ENCODE data around the gene XRRA1. TPM values are rescaled to one million over a fixed set of nuclear protein-coding genes. Genes with fewer than 3 reads are reported as not detected.

XRRA1 gene, protein sequence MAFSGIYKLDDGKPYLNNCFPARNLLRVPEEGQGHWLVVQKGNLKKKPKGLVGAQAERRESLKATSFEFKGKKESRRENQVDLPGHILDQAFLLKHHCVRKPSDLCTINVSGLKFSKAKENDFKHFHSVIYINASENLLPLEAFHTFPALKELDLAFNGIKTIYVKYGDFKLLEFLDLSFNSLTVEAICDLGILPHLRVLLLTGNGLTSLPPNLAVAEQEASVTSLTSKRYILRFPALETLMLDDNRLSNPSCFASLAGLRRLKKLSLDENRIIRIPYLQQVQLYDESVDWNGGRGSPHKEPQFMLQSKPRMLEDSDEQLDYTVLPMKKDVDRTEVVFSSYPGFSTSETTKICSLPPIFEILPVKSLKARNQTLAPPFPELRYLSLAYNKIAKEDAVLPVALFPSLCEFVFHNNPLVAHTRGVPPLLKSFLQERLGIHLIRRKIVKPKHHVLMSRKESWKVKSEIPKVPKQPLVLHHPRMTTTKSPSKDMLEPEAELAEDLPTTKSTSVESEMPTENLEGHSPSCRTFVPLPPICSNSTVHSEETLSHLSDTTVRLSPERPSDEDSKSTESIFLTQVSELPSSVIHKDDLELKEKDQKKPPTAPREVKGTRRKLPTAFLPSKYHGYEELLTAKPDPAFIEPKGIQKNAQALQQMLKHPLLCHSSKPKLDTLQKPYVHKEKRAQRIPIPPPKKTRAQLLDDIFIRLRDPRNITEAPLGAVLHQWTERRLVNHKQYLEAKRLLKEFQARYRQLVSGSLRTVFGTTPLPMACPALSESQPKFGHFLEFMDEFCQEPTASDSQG
- 4.9 to 6.9 TPM (median 6.4 TPM) in 5 replicates for total RNA-seq (2022; extraction: Qiagen RNA extraction)

DNA sequence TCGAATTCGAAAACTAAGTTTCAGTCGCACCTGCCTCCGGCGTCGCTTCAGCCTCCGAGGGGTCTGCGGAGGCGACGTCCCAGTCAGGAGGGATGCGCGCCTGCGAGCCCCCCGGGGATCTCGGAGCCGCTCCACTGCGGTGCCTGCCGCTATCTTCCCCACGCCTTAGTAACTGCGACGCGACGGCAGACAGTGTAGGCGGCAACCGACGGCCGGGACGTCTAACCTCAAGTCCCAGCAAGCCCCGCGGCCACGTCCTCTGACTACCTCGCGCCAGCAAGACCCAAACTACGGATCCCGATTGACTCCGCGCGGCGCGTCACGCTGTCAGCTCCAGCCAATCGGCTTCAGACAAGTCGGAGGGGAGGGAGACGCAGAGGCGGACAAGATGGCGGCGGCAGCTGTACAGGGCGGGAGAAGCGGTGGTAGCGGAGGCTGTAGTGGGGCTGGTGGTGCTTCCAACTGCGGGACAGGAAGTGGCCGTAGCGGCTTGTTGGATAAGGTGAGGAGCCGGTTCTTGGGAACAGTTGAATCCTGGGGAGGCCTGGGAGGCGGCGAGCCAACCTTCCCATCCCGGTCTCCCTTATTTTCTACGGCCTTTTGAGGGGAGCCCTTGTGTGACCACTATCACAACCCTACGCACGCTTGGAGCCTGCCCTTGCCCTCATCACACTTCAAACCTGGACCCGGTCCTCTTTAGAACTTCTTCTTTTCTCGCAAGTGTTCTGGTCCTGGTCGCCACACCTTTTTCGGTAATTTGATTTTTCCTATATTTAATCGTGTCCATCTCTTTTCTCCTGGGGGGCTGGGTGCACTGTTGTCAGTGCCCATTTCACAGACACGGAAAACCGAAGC lies at the start of gene XRRA1, which contains the start of gene SPCS2:
Gene XRRA1 (minus strand): TSS at position 194 of the 855 bp plus-strand sequence. CDS start 8,213 bp downstream, outside the sequence.
Gene SPCS2 (plus strand): TSS at position 369 of the 855 bp plus-strand sequence. CDS start 20 bp downstream, at position 389.

DNA sequence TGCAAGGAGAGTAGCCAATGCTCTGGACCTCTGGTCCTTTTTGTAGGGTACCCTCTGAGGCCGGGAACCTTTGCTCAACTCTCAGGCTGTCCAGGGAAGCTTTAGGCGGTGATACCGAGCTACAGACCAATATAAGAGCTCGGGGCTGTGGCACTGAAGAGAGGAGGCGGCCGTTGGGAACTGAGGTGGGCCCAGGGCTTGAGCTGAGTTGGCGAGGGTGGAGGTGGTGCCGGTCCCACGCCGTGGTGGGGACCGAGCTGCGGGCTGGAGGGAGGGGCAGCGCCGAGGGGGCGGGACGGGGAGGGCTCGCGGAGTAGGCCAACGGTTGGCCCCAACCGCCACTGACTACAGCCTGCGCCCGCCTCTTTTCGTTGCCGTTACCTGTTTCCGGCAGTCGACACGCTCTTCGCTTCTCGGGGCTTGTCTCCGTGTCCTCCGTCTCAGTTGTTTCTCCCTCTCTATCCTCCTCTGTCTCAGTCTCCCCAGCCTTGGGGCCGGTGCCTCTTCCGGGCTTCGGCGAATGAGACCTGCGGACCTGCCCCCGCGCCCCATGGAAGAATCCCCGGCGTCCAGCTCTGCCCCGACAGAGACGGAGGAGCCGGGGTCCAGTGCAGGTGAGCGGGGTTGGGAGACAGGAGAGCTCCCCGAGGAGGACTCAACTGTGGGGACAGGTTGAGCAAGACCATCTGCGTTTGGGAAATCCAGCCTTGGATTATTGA lies 39.8 kb upstream of the XRRA1 start, which contains the start of gene NEU3:
Gene NEU3 (plus strand): TSS at position 393 of the 719 bp plus-strand sequence. CDS start 128 bp downstream, at position 521.

Other genes with a start within 250 kb of the XRRA1 start
- gene CHRDL2, start 217.7 kb downstream of the XRRA1 start, total RNA-seq (2022; extraction: Qiagen RNA extraction), result 3.1 to 5.0 TPM (median 4.4 TPM) in 5 replicates
- 4.0 to 6.2 TPM (median 5.9 TPM) in 5 replicates for gene RNF169, start 200.2 kb downstream of the XRRA1 start, total RNA-seq (2022; extraction: Qiagen RNA extraction)
- 223 to 297 TPM (median 248 TPM) in 5 replicates for gene SPCS2, start 175 bp upstream of the XRRA1 start, total RNA-seq (2022; extraction: Qiagen RNA extraction)
- gene NEU3, start 39.8 kb upstream of the XRRA1 start, total RNA-seq (2022; extraction: Qiagen RNA extraction), result 3.2 to 5.0 TPM (median 3.9 TPM) in 5 replicates
- not detected in 5 replicates for gene OR2AT4, start 147.8 kb upstream of the XRRA1 start, total RNA-seq (2022; extraction: Qiagen RNA extraction)
- gene SLCO2B1, start 202.0 kb upstream of the XRRA1 start, total RNA-seq (2022; extraction: Qiagen RNA extraction), result 3.4 to 4.5 TPM (median 3.5 TPM) in 5 replicates

All from A549 treated with dexamethasone at 1 μM for 4 hours (cell line).